ENCODE measurements around the gene RBM47. TPM values are rescaled to one million over a fixed set of nuclear protein-coding genes. Genes with fewer than 3 reads are reported as not detected.

The RBM47 gene
- total RNA-seq, 1 experiment from 2014 or later, result 70.3 TPM

- H3K4me2 ChIP-seq (ENCODE audit: insufficient read depth, insufficient read length, low read length), result no peak overlapping the region
- H4K8ac ChIP-seq (replicated peaks; ENCODE audit: insufficient read length, low read depth, low read length), result no peak overlapping the region
- no peak overlapping the region for H3K18ac ChIP-seq (ENCODE audit: insufficient read length, low read depth, low read length)
- H2BK12ac ChIP-seq (ENCODE audit: insufficient read length, low read depth, low read length), result no peak overlapping the region
- H4K20me1 ChIP-seq (ENCODE audit: control insufficient read depth, insufficient read depth, insufficient read length), result no peaks in the 10 kb centered on the region
- no peak overlapping the region for H4K91ac ChIP-seq (ENCODE audit: insufficient read length, low read depth, low read length)
- no peak overlapping the region for H3K56ac ChIP-seq (ENCODE audit: insufficient read length, low read depth, low read length)
- no peak overlapping the region for H2BK120ac ChIP-seq (ENCODE audit: low read depth, low read length, poor library complexity, severe bottlenecking)
- H3T11ph ChIP-seq (ENCODE audit: low read length), result no peak overlapping the region
- peaks cover 3% of the 10 kb centered on the region; the same call in 1 of the 2 replicates for H3K79me2 ChIP-seq (ENCODE audit: insufficient read depth, low read length)
- Mint-ChIP-seq H3K36me3 (ENCODE audit: insufficient read depth in 1 of 3, low read depth in 3 of 3) (peaks cover 0 to 29% (median 7%) of the 10 kb centered on the region in 3 experiments; a peak in 3 of 7 replicates), H3K4me1 (no peaks in the 10 kb centered on the region), H3K9me3 (no peaks in the 10 kb centered on the region), H3K27ac (peak overlapping the region in 1 of 3 experiments; percentile 23; a peak in 1 of 7 replicates), H3K4me3 (no peak overlapping the region), H3K27me3 (ENCODE audit: low read depth) (no peaks in the 10 kb centered on the region)
- H2BK15ac ChIP-seq (ENCODE audit: low read depth, low read length), result no peak overlapping the region
- H3K27me3 ChIP-seq (ENCODE audit: insufficient read depth, low read length), result no peaks in the 10 kb centered on the region
- no peak overlapping the region for H3K4ac ChIP-seq (ENCODE audit: low read depth, low read length)
- H3K14ac ChIP-seq (ENCODE audit: insufficient read depth, low read length), result no peak overlapping the region
- H3K23ac ChIP-seq (ENCODE audit: insufficient read length, low read depth, low read length), result no peak overlapping the region
- no peaks in the 10 kb centered on the region for H3K23me2 ChIP-seq (ENCODE audit: insufficient read length, low read depth, low read length, poor library complexity, severe bottlenecking)
- H4K5ac ChIP-seq (ENCODE audit: insufficient read length, low read depth, low read length), result no peak overlapping the region
- no peak overlapping the region for H3K27ac ChIP-seq (ENCODE audit: insufficient read length, low read depth, low read length)
- no peak overlapping the region for H2AFZ ChIP-seq (ENCODE audit: low read length)
- DNase-seq, result no peak
- no peak overlapping the region for H3K9ac ChIP-seq (ENCODE audit: extremely low read depth, insufficient read length, low read length)
- H2BK5ac ChIP-seq (ENCODE audit: insufficient read length, low read length), result no peak overlapping the region
- H2BK20ac ChIP-seq (ENCODE audit: low read depth, low read length, poor library complexity, severe bottlenecking), result no peak overlapping the region
- WGBS (ENCODE audit: extremely low coverage, insufficient read length, low lambda C conversion rate), result no CpG with 5 or more reads among the region's 3 CpGs
- no peaks in the 10 kb centered on the region for H3K79me1 ChIP-seq (ENCODE audit: insufficient read depth, low read depth, low read length, poor library complexity, severe bottlenecking)
- H3K9me3 ChIP-seq (ENCODE audit: control insufficient read depth, low read depth, low read length), result no peaks in the 10 kb centered on the region
- TF ChIP-seq, protein P1, sequence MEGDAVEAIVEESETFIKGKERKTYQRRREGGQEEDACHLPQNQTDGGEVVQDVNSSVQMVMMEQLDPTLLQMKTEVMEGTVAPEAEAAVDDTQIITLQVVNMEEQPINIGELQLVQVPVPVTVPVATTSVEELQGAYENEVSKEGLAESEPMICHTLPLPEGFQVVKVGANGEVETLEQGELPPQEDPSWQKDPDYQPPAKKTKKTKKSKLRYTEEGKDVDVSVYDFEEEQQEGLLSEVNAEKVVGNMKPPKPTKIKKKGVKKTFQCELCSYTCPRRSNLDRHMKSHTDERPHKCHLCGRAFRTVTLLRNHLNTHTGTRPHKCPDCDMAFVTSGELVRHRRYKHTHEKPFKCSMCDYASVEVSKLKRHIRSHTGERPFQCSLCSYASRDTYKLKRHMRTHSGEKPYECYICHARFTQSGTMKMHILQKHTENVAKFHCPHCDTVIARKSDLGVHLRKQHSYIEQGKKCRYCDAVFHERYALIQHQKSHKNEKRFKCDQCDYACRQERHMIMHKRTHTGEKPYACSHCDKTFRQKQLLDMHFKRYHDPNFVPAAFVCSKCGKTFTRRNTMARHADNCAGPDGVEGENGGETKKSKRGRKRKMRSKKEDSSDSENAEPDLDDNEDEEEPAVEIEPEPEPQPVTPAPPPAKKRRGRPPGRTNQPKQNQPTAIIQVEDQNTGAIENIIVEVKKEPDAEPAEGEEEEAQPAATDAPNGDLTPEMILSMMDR (conservative IDR thresholded peaks at IDR 0.05), result no peak
- no peaks in the 10 kb centered on the region for H3K4me1 ChIP-seq (ENCODE audit: insufficient read depth, low read length)
- no peak overlapping the region for H2AK5ac ChIP-seq (ENCODE audit: insufficient read length, low read length)
Observed at GRCh38 chr4:40531636-40532023, 98.0 kb downstream of the RBM47 start.

Measured in H9 (cell line).